HG03469 (cell line): ENCODE measurements around the gene LILRA5.
"Not testable (repeated sequence)": the region's sequence is repeated elsewhere in the genome, so short reads cannot be mapped to it uniquely, and the experiment has no call there.

Experiments used
- ATAC-seq: cut with Tn5 transposase; IDR thresholded peaks from one replicate; pipeline ENCODE4 v1.9.1; 2021; ENCODE audit warnings: mild to moderate bottlenecking, moderate library complexity, moderate number of reproducible peaks; ENCODE audit not compliant: unreplicated experiment

Gene LILRA5

DNA sequence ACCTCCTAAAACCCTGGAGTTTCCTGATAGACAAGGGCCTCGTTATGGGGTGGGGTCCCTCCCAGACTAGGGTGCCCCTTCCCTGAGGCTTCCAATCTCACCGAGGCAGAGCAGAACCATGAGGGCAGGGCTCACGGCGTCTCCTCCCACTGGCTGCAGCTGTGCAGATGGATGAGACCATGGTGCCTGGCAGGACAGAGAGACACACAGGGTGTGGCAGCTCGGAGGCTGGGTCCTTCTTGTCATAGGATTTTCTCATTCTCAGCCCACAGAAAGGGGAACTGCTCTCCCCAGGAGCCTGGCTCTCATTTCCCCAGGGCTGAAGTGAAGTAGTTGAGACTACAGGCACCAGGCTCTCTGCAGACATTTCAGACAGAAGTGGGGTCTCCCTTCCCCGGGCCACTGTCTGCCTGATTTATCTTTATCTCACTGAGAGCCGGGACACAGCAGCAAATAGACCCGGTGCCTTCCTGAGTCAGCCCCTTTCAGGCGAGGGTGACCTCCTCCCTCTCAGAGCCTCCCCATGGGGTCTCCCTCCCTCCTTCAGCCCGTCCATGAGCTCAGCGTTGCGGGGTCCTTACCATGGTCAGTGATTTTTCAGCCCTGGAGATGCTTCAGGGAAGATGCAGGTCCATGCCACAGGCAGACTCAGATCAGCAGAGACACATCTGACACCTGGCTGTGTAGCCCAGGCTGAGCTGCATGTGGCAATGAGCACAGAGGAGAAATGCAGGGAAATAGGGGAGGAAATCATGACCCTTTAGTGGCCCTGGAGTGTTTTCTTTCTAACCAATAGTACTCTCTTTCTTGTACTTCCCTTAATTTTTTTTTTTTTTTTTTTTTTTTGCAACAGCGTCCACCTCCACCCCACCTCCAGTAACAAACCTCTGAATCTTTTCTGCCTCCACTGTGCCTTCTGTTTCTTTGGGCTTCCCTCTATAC lies at the start of gene LILRA5:
Gene LILRA5 (minus strand): TSS at position 731 of the 942 bp plus-strand sequence. CDS start 147 bp downstream, at position 584.
- no peak for ATAC-seq

- ATAC-seq, result not testable (repeated sequence)
Observed at GRCh38 chr19:54361680-54362422, 48.9 kb upstream of the LILRA5 start.

DNA sequence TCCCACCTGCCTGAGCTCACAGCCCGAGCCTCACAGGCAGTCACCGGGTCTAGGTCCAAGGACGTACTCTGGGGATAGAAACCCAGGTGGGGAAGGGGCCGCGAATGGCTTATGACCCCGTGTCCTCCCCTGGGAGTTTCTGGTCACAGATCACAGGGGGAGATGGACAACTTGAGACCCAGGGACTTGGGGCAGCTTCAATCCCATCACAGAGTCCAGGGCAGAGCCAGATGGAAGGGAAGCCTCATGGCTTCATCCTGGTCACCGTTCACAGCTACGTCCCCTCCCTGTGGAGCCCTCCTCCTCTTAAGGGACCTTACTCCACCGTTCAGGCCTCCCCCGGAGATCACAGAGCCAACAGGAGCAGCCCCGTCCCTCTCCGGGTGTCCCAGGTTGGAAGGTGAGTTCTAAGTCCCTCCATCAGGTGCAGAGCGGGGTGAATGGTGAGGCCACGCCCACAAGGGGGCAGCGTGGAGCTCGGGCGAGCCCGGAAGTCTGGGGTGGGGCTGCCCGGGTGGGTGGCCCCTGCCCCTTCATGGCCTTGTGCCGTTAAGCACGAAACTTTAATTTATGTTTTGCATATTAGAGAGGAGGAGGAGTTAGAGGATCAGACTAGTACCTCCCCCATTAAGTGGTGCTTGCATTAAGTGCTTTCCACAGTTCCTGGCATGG lies 46.3 kb upstream of the LILRA5 start:
- ATAC-seq, result not testable (repeated sequence)

DNA sequence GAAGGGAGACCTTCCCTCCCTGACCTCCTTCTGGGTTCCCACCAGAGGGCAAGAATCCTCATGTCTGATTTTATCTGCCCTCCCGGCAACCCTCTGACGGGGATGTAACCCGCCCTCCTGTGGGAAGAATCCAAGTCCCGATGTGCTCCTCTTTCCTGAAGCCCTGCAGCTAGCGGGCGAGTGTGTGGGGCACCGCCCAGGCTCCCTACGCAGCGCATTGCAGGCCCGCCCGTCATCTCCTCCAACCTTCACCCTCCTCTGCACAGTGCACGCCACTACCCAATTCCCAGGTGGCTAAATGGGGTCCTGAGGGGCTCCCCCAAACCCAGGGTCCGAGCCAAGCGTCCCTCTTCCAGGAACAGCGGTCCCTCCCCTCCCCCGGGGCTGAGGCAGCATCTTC lies 44.4 kb upstream of the LILRA5 start:
- ATAC-seq, result no peak

- no peak for ATAC-seq
Observed at GRCh38 chr19:54356444-54357056, 43.6 kb upstream of the LILRA5 start.

DNA sequence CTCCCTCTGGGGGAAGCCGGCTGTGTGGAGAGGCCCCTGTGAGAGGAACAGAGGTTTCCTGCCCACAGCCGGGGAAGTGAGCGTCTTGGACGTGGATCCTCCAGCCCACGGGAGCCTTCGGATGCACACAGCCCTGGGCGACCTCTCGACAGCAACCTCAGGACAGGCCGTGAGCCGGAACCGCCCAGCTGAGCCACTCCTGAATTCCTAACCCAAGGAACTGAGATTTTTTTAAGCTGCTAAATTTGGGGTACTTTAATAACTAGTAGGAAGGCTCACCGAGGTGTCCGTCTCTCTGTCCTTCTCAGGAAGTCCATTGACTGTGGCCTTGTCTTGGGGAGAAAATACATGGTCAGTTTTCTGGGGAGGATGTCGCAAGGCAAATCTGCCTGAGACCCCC lies 42.7 kb upstream of the LILRA5 start:
- no peak for ATAC-seq

GRCh38 chr19:54354761-54355160 lies 41.8 kb upstream of the LILRA5 start:
- ATAC-seq, result no peak

DNA sequence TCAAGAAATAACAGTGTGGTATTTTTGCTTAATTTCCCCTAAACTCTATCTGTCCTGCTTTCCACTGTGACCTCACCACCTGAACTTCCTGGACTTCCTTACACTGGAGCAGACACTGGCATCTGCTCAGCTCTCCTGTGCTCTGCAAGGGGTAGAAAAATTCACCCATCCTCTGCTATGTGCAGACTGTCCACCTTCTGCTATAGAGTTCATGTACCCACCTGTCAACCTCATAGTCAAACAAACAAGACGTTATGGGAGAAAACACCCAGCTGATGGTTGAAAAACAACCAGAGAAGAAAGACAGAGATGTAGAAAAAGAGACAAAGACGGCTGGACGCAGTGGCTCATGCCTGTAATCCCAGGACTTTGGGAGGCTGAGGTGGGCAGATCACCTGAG lies 39.6 kb upstream of the LILRA5 start:
- ATAC-seq, result no peak

GRCh38 chr19:54352041-54352440 lies 39.1 kb upstream of the LILRA5 start:
- ATAC-seq, result no peak

DNA sequence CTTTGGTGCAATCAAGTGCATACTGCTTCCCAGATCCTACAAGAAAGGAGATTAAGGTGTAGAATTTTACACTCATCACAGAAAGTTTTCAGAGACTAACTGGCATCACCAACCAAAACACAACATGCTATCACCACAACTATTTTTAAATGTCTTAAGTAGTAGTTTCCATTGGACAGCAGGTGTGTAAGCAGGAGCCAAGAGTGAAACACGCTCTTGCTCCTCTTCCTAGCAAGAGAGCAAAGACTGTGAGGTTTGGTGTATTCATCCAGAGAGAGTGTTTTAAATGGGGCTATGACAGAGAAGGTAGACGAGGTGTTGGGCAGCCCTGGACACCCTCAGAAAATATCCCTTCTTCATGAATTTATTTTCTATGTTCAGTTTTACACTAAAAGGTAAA lies 38.5 kb upstream of the LILRA5 start:
- ATAC-seq, result no peak

GRCh38 chr19:54345938-54346386 lies 33.0 kb upstream of the LILRA5 start:
- no peak for ATAC-seq

DNA sequence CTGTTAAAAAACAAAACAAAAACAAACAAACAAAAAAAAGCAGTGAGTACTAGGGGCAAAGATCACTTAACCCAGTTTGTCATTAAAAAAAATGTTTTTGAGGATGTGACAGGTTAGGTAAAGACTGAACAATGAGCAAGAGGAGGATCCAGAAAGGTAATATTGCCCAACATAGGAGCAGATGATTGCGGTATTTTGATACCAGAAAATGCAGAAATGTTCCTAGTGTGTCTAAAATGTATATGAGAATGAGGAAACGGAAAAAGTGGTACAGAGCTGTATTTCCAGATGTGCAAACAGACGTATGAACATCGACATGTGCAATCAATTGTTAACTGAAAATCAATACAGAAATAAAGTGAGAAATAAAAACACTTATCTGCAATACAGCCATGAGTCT lies 30.9 kb upstream of the LILRA5 start:
- ATAC-seq, result no peak

GRCh38 chr19:54341295-54341694 lies 28.3 kb upstream of the LILRA5 start:
- ATAC-seq, result no peak

GRCh38 chr19:54339646-54340358 lies 26.8 kb upstream of the LILRA5 start:
- ATAC-seq, result no peak

GRCh38 chr19:54338521-54338920 lies 25.6 kb upstream of the LILRA5 start:
- ATAC-seq, result no peak

- ATAC-seq, result no peak
Observed at GRCh38 chr19:54337858-54338230, 24.9 kb upstream of the LILRA5 start.

- ATAC-seq, result no peak
Observed at GRCh38 chr19:54336893-54337857, 24.2 kb upstream of the LILRA5 start.

GRCh38 chr19:54335979-54336892 lies 23.3 kb upstream of the LILRA5 start:
- no peak for ATAC-seq
